ENCODE measurements around the gene GOLGA6L25.
"Not testable (repeated sequence)": the region's sequence is repeated elsewhere in the genome, so short reads cannot be mapped to it uniquely, and the experiment has no call there.

Gene GOLGA6L25, protein sequence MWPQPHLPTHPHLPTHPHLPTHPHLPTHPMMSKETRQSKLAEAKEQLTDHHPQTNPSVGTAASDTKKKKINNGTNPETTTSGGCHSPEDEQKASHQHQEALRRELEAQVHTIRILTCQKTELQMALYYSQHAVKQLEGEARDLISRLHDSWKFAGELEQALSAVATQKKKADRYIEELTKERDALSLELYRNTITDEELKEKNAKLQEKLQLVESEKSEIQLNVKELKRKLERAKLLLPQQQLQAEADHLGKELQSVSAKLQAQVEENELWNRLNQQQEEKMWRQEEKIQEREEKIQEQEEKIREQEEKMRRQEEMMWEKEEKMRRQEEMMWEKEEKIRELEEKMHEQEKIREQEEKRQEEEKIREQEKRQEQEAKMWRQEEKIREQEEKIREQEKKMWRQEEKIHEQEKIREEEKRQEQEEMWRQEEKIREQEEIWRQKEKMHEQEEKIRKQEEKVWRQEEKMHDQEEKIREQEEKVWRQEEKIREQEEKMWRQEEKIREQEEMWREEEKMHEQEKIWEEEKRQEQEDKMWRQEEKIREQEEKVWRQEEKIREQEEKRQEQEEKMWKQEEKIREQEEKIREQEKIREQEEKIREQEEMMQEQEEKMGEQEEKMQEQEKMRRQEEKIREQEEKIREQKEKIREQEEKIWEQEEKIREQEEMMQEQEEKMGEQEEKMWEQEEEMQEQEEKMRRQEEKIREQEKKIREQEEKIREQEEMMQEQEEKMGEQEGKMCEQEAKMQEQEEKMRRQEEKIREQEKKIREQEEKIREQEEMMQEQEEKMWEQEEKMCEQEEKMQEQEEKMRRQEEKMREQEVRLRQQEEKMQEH

DNA sequence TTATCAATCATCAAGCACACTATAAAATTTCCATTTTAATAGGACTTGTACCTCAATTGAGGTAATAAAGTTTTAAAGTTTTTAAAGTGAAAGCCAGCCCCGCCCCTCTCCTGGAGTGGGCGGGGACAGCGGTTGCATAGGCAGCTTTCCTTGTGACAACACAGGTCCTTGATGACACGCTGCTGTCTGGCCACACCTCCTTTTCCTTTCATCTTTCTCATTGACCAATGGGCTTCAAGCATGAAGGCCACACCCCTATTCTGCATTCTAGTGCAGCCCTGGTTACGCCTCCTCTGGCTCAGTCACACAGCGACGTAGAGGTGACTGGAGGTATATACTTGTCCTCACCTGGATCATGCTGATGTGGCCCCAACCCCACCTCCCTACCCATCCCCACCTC lies at the start of gene GOLGA6L25:
Gene GOLGA6L25, plus strand, starts transcription at position 301 of the 400 bp plus-strand sequence. Its CDS starts 61 bp downstream, at position 362.
- DNase-seq: not testable (repeated sequence)

DNA sequence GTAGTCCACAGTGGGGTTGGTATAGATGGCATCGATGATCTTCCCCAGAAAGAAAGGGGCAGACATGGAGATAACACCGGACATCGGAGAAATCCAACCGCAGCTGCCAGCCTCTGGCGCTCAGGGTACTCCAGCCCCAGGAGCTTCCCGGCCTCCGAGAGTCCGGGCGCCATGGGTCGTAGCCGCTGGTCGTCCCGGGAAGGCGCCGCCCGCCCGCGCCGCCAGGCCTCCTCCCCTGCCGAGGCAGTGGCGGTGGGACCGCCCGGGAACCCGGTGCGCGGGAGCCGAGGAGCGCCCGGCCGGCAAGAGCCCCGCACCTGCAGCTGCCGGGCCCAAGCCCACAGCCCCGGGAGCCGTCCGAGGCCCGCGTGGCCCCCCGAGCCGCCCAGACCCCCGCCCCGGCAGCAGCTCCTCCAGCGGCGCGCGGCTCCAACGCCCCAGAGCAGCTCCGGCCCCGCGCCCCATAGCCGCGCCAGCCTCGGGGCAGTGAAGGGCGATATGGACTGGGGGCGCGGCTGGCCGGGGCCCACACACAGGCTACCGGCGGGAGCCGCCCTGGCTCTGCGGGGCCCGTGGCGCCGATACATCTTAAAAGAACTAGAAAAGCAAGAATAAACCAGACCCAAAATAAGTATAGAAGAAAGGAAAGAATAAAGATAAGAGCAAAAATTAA lies 45.0 kb upstream of the GOLGA6L25 start:
- not testable (repeated sequence) for DNase-seq

DNA sequence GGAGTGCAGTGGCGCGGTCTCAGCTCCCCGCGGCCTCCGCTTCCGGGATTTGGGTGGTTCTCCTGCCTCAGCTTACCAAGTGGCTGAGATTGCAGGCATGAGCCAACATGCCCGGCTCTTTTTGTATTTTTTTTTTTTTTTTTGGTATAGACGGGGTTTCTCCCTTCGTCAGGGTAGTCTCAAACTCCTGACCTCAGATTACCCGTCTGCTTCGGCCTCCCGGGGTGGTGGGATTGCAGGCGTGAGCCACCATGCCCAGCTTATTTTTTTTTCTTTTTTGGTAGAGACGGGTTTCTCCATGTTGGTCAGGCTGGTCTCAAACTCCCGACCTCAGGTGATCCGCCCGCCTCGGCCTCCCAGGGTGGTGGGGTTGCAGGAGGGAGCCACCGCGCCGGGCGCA lies 39.2 kb upstream of the GOLGA6L25 start:
- DNase-seq: not testable (repeated sequence)

DNA sequence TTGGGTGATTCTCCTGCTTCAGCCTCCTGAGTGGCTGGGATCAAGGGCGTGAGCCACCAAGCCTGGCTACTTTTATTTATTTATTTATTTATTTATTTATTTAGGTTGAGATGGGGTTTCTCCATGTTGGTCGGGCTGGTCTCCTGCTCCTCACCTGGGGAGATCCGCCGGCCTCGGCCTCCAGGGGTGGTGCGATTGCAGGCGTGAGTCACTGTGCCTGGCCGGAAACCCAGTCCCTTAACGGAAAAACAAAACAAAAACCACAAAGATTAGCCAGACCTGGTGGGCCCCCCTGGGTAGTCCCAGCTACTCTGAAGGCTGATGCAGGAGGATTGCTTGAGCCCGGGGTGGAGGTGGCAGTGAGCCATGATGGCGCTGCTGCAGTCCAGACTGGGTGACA lies 38.2 kb upstream of the GOLGA6L25 start:
- DNase-seq: not testable (repeated sequence)

DNA sequence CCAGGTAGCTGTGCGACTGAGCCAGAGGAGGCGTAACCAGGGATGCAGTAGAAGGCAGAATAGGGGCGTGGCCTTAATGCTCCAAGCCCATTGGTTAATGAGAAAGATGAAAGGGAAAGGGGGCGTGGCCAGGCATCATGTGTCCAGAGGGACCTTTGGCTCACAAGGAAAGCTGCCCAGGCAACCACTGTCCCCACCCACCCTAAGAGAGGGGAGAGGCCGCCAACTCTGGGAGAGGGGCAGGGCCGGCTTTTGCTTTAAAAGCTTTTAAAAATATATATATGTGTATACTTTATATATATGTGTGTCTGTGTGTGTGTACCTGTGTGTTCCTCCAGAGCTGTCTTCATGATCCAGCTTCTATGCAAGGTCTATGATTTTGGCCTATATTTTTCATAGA lies 20.4 kb upstream of the GOLGA6L25 start, which contains the start of gene GOLGA8G:
Gene GOLGA8G, minus strand, starts transcription at position 18 of the 400 bp plus-strand sequence. CDS start 62 bp downstream, outside the sequence.
- not testable (repeated sequence) for DNase-seq

DNA sequence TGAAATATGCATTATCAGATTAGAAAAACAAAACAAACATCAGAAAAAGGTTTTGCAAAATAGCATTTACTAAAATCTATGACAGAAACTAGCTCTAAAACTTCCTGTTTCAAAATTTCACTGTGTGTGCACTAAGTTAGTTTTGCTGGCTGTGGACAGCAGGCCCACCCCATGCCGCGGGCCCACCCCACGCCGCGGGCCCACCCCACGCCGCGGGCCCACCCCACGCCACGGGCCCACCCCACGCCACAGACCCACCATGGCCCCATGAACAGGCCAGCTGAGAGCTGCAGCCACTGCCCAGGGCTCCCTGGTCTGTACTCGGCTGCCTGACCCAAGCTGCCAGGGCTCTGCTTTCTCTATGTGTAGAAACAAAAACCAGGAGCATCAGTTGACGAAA lies 20.0 kb downstream of the GOLGA6L25 start:
- not testable (repeated sequence) for DNase-seq

DNA sequence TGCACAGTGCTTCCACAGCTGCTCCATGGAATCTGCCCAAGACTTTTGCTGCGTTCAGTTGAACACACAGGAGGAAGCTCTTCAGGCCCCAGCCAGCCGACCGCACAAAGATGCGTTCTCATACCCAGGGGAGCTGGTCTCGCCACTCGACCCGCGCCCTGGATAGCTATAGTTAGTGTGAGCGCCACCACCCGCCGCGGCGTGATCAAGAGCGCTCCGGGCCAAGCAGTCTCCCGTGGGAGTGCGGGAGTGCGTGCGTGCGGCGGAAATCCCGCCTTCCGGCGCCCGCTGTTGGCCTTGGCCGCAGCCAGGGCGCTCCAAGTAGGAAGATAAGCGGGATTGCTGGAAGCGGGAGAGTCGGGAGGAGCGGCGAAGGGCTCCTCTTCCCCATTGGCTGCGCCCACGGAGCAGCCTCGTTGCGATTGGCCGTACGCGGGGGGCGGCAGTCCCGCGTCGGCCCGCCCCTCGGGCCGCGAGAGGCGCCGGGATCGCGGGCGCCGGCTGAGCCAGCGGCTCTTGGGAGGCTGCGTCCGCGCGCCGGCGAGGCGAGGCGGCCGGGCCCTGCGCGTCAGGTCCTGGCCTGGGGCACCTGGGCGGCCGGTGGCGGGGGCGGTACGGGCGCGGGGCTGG lies 35.7 kb downstream of the GOLGA6L25 start:
- DNase-seq: not testable (repeated sequence)

DNA sequence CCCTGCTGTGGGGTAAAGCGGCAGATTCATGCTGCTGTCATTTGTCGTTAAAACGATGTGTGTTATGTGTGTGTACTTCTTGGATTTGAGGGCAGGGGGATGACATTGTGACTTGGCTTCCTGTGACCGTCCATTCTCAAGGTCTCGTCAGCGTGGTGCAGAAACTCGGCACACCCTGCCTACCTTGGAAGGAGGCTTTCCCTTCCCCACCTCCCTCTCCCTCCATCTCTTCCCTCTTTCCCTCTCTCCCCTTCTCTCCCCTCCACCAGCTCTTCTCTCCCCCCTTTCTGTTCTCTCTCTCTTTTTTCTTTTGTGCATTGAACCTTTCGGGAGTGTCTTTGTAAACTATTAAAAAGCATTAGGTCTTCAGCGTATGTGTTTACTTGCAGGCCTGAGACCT lies 36.4 kb downstream of the GOLGA6L25 start:
- DNase-seq: peak; percentile 1

DNA sequence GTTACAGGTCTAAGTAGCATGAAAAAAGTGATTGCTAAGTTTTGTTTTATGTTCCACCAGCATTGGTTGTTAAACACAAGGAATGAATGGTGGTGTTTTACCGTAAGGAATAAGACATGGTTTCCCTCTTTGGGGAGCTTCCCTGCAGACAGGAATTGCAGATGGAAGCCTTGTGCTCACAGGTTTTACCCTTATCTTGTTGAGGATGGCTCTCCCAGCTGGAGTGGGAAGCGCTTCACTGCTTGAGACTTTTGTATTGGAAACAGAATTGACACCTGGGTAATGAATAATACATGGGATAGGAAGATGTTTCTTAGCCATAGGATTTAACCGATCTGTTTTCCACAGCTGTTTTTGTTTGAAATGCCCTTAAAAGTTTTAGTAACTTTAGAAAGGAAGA lies 39.0 kb downstream of the GOLGA6L25 start:
- DNase-seq: not testable (repeated sequence)

DNA sequence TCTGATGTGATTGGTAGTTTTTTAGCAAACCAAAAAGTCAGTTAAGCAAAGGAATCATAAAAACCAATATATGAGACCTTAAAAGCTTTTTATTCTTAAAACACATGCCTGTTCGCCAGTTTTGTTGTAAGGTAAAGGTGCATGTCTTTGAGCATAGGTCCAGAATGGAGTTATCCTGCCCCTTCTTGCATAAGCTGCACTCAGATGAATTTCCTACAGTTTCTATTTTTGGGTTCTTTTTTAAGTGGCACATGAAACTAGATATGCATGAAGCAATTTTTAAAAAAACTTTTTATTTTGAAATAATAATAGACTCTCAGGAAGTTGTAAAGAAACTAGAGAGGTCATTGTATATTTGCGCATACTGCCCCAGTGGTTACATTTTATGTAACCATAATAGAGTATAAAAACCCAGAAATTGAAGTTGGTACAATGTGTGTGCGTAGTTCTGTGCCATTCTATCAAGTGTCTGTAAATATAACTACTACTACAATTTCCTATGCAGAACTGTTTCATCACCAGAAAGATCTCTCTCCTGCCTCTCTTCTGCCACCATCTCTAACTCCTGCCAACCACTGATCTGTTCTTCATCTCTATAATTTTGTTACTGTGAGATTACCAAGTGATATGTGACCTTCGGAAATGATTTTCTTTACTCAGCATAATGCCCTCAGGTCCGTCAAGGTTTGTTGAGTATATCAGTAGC lies 40.2 kb downstream of the GOLGA6L25 start:
- not testable (repeated sequence) for DNase-seq

DNA sequence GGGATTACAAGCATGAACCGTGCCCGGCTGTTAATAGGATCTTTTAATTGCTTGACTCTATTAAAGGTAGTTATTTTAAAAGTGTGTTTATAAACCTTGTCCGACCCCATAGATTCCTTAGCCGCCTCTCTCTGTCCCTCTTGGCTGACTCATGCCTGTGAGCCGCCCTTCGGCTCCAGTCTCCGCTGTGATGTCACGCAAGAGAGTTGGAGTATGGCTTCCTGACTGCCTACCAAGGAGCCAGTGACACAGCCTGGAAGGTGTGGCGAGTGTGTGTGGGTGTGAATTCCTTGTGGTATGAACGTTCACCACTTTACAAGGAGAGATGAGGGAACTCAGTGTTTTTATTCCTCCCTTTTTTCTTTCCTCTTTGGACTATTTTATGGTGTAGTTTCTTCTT lies 44.1 kb downstream of the GOLGA6L25 start:
- DNase-seq: not testable (repeated sequence)

DNA sequence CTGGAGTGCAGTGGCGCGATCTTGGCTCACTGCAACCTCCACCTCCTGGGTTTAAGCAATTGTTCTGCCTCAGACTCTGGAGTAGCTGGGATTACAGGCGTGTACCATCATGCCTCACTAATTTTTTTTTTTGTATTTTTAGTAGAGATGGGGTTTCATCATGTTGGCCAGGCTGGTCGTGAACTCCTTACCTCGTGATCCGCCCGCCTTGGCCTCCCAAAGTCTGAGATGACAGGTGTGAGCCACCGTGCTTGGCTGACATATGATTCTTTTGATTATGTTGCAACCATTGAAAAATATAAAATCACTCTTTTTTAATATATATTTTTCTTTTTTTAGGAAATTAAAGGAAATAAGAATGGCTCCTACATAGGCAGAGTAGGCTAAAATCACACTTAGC lies 44.8 kb downstream of the GOLGA6L25 start:
- not testable (repeated sequence) for DNase-seq

DNA sequence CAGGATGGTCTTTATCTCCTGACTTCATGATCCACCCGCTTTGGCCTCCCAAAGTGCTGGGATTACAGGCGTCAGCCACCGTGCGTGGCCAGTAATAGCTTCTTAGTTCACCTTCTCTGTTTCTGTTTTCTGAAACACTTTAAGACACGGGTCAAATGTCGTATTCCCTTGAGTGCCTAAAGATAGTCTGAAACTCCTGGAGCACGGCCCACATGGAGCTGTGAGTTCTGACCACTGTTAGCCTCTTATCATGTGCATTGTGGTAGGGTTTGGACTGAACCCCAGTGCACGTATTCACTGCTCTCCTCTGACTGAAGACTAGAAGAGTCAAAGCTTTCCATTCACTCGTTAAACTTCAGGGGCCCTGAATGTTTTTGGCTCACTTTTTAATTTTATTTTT lies 48.8 kb downstream of the GOLGA6L25 start:
- not testable (repeated sequence) for DNase-seq

All from CD4-positive, alpha-beta T cell treated with Interleukin-10 for 1 hour (primary cell).